HG02840 (cell line): Measurements from ENCODE around the gene NXPE1.

Experiments used
- ATAC-seq: cut with Tn5 transposase; IDR thresholded peaks from one replicate; pipeline ENCODE4 v1.9.1; 2021; ENCODE audit warnings: mild to moderate bottlenecking, moderate library complexity, moderate number of reproducible peaks; ENCODE audit not compliant: unreplicated experiment, low FRiP score

The NXPE1 gene

GRCh38 chr11:114563077-114563476 is 3.4 kb upstream of the NXPE1 start:
- ATAC-seq = no peak

GRCh38 chr11:114562166-114562916 is 2.7 kb upstream of the NXPE1 start:
- ATAC-seq = no peak

- ATAC-seq = no peak
Measured at GRCh38 chr11:114556135-114556534, 3.5 kb downstream of the NXPE1 start.

GRCh38 chr11:114553642-114554041 is 6.0 kb downstream of the NXPE1 start:
- no peak for ATAC-seq

GRCh38 chr11:114551060-114551459 is 8.6 kb downstream of the NXPE1 start:
- ATAC-seq = no peak

- ATAC-seq = no peak
Measured at GRCh38 chr11:114525682-114526081, 34.0 kb downstream of the NXPE1 start.

- ATAC-seq = no peak
Measured at GRCh38 chr11:114524122-114524521, 35.6 kb downstream of the NXPE1 start.

GRCh38 chr11:114522818-114523217 is 36.9 kb downstream of the NXPE1 start:
- ATAC-seq = no peak

- no peak for ATAC-seq
Measured at GRCh38 chr11:114511538-114511937, 48.1 kb downstream of the NXPE1 start.

GRCh38 chr11:114511079-114511478 is 48.6 kb downstream of the NXPE1 start:
- ATAC-seq = no peak

GRCh38 chr11:114501901-114502300 is 57.8 kb downstream of the NXPE1 start:
- ATAC-seq = no peak

GRCh38 chr11:114499756-114500155 is 59.9 kb downstream of the NXPE1 start:
- ATAC-seq = no peak

- no peak for ATAC-seq
Measured at GRCh38 chr11:114496915-114497314, 62.8 kb downstream of the NXPE1 start.

GRCh38 chr11:114483929-114484328 is 75.8 kb downstream of the NXPE1 start:
- no peak for ATAC-seq

- no peak for ATAC-seq
Measured at GRCh38 chr11:114482114-114482513, 77.6 kb downstream of the NXPE1 start.

GRCh38 chr11:114479331-114479730 is 80.3 kb downstream of the NXPE1 start:
- ATAC-seq = no peak

GRCh38 chr11:114478768-114479167 is 80.9 kb downstream of the NXPE1 start:
- ATAC-seq = no peak

- no peak for ATAC-seq
Measured at GRCh38 chr11:114478001-114478410, 81.7 kb downstream of the NXPE1 start.

- no peak for ATAC-seq
Measured at GRCh38 chr11:114472661-114473060, 87.0 kb downstream of the NXPE1 start.
